ENCODE measurements around the gene ZMYND15. TPM values are rescaled to one million over a fixed set of nuclear protein-coding genes. Genes with fewer than 3 reads are reported as not detected.
A peak's percentile ranks its signal among the peaks of the same experiment; 100 is the strongest.

The ZMYND15 gene
- total and polyA plus RNA-seq, 2 of the 13 experiments (the other 11 are each of a cell fraction or from before 2014, with no cell fraction given) = 0.24 to 2.7 TPM

GRCh38 chr17:4777969-4778760, 38.5 kb downstream of the ZMYND15 start (continued):
- TF ChIP-seq ZBTB8A (CRISPR knock-in tag; IDR thresholded peaks at IDR 0.05; ENCODE audit: borderline replicate concordance, low read depth) (no peak), MZF1 (CRISPR knock-in tag; IDR thresholded peaks at IDR 0.05; ENCODE audit: borderline replicate concordance) (0 out of 2 replicates have a peak, but pooled peaks have one; percentile 60), MAFG (CRISPR knock-in tag; IDR thresholded peaks at IDR 0.05) (no peak), MEIS2 (CRISPR knock-in tag; IDR thresholded peaks at IDR 0.05) (peak; percentile 83; the same call in 1 of the 2 replicates), YEATS4 (CRISPR knock-in tag; IDR thresholded peaks at IDR 0.05; ENCODE audit: borderline replicate concordance) (no peak), ZNF501 (CRISPR knock-in tag; IDR thresholded peaks at IDR 0.05) (peak; percentile 42), MBNL3 (CRISPR knock-in tag; conservative IDR thresholded peaks at IDR 0.05) (no peak), HCFC1 (IDR thresholded peaks at IDR 0.05; ENCODE audit: low read depth, low read length) (no peak), ZFP36L1 (CRISPR knock-in tag; IDR thresholded peaks at IDR 0.05) (no peak), RXRB (CRISPR knock-in tag; IDR thresholded peaks at IDR 0.05; ENCODE audit: borderline replicate concordance) (peak; percentile 82), TRIM24 (CRISPR knock-in tag; IDR thresholded peaks at IDR 0.05) (no peak), SMARCC2 (IDR thresholded peaks at IDR 0.05) (no peak), ADNP (CRISPR knock-in tag; IDR thresholded peaks at IDR 0.05) (0 out of 2 replicates have a peak, but pooled peaks have one; percentile 10), GATA4 (IDR thresholded peaks at IDR 0.05; ENCODE audit: borderline replicate concordance, low read depth) (no peak), KAT8 (CRISPR knock-in tag; IDR thresholded peaks at IDR 0.05) (peak; percentile 50; the same call in 1 of the 2 replicates), NFATC3 (CRISPR knock-in tag; IDR thresholded peaks at IDR 0.05) (0 out of 2 replicates have a peak, but pooled peaks have one; percentile 37), ZNF609 (CRISPR knock-in tag; IDR thresholded peaks at IDR 0.05; ENCODE audit: borderline replicate concordance) (no peak), ZNF644 (CRISPR knock-in tag; IDR thresholded peaks at IDR 0.05; ENCODE audit: low read depth) (peak; percentile 65; the same call in 1 of the 2 replicates), ZNF17 (CRISPR knock-in tag; IDR thresholded peaks at IDR 0.05) (no peak), ARHGAP35 (CRISPR knock-in tag; IDR thresholded peaks at IDR 0.05; ENCODE audit: borderline replicate concordance) (0 out of 2 replicates have a peak, but pooled peaks have one; percentile 30), ZNF891 (CRISPR knock-in tag; IDR thresholded peaks at IDR 0.05) (no peak)
- TF ChIP-seq, protein P1, sequence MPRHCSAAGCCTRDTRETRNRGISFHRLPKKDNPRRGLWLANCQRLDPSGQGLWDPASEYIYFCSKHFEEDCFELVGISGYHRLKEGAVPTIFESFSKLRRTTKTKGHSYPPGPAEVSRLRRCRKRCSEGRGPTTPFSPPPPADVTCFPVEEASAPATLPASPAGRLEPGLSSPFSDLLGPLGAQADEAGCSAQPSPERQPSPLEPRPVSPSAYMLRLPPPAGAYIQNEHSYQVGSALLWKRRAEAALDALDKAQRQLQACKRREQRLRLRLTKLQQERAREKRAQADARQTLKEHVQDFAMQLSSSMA (CRISPR knock-in tag; IDR thresholded peaks at IDR 0.05) = no peak
